GM18508 (cell line): ENCODE data around the gene NAV1.

Source experiments
- ATAC-seq: cut with Tn5 transposase; IDR thresholded peaks from one replicate; pipeline ENCODE4 v1.9.1; 2021; ENCODE audit warnings: moderate number of reproducible peaks; ENCODE audit not compliant: insufficient read depth, unreplicated experiment

NAV1 gene

DNA sequence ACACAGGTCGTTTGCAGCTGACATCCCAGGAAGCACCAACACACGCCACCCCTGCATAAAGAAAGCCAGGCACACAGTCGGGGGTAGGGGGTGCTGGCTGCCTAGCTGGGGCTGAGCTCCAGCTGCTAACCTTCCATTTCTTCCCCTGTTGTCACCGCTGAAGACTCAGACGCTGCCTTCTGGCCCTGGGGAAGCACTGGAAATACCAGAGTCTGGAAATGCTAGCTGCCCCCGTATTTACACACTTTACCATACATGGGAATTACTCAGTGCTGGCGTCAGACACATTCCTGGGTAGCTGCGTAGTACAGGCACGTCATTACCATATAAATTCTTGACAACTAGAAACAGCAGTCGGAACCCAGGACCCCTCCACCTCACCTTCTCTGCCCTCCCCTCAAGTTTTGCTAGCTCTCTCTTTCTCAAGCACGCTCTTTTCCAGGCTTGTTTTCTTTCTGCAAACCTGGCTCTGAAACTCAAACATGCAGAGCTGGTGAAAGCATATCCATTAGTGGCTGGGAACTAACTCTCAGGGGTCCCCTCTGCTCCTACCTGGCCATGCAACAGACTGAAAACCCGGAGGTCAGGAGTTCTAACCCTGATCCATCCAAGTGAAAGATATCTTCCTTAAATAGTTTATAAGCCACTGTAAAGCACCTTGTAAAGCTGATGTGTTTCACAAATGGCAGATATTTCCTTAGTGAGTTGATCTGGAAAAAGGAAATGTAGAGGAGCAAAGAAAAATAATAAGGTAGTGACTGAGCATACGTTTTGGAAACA is 35.3 kb upstream of the NAV1 start:
- no peak for ATAC-seq

GRCh38 chr1:201504179-201504631 is 34.7 kb upstream of the NAV1 start:
- ATAC-seq = no peak

DNA sequence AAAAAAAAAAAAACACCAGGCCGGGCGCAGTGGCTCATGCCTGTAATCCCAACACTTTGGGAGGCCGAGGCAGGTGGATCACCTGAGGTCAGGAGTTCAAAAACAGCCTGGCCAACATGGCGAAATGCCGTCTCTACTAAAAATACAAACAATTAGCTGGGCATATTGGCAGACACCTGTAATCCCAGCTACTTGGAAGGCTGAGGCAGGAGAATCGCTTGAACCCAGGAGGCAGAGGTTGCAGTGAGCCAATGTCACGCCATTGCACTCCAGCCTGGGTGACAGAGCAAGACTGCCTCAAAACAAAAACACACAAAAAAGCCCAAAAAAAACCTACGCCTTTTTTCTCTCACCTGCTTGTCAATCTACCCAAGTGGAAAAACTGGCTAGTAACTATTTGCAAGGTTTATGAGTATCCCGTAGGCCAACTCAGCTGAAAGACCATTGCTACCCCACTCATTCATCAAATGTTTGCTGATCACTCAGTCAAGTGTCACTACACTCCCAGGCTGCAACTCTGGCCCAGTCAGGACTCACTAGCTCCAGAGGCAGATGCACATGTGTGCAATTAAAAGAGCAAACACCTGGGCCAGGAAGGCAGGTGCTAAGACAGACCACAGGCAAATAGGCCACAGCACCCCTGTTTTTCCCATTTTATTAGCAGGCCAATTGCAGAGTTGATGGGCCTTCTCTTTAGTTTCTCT is 34.0 kb upstream of the NAV1 start:
- no peak for ATAC-seq

- ATAC-seq = no peak
Measured at GRCh38 chr1:201505503-201505890, 33.4 kb upstream of the NAV1 start.

DNA sequence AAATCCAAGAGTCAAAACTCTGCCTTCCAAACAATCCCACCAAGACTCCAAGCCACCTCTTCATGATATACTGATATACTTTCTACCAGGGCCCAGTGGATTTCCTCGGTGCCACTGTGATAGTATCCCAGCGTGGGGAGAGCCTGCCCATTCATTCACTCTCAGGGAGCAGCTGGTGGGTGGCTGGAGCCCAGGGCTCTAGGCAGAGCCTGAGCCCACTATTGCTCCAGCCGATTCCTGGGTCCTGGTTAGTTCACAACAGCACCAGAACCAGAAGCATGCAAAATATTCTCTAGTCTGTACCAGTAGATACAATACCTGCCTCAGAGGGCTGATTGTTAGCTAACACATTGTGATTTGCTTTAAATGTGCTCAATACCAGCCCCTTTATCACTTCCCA is 32.8 kb upstream of the NAV1 start:
- no peak for ATAC-seq

- ATAC-seq = no peak
Measured at GRCh38 chr1:201506557-201507359, 32.2 kb upstream of the NAV1 start, which contains the start of gene CSRP1. TSS of gene CSRP1 (minus strand) at chr1:201507123. CDS start at chr1:201496303, 10,820 bp downstream.

GRCh38 chr1:201507360-201507675 is 31.6 kb upstream of the NAV1 start:
- ATAC-seq = no peak

- ATAC-seq = no peak
Measured at GRCh38 chr1:201508809-201509208, 30.1 kb upstream of the NAV1 start.

DNA sequence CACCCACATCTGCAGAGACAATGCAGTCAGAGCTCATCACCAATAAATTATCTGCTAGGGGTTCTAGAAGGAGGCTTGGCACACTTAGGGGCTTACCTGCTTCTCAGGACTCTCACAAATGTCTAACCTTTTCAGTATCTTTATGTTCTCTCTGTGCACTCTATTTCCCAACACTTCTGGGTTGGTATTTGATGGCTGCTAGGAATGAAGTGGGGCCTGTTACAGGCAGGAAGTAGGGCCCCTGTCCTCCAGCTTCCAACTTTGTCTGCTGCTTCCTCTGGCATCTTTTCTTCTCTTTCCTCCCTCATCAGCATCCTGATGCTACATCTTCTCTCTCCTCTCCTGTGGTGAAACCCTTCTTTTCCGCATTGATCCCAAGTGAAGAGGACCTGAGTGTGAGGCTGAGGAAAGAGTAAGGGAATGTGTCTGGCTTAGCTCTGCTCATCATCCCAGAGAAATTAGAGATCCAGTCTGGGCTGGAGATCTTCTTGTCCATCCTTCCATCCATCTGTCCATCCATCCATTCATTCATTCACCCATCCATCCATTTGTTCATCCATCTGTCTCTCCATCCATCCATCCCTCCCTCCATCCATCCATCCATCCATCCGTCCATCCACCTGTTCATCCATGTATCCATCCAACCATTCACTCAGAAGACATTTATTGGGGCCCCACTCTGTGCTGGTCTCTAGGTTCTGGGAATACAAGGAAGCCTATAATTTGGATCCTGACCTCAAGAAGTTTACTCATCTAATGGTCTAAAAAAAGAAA is 29.1 kb upstream of the NAV1 start:
- no peak for ATAC-seq

DNA sequence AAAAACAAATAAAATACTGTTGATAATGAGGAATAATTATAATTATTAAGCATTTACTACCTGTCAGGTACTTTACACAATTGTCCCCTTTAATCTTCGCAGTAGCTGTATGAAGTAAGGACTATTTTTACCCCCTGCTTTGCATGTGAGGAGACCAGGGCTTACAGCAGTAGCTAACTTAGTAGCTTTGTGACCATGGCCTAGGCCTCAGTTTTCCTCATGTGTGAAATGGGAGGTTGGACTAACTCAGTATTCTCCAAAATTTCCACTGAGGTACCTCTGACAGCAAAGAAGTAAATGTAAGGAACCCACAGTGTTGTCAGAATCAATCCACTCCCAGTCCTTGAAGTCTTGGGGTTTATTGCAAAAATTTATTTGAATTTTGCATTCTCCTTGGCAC is 28.2 kb upstream of the NAV1 start:
- ATAC-seq = no peak

DNA sequence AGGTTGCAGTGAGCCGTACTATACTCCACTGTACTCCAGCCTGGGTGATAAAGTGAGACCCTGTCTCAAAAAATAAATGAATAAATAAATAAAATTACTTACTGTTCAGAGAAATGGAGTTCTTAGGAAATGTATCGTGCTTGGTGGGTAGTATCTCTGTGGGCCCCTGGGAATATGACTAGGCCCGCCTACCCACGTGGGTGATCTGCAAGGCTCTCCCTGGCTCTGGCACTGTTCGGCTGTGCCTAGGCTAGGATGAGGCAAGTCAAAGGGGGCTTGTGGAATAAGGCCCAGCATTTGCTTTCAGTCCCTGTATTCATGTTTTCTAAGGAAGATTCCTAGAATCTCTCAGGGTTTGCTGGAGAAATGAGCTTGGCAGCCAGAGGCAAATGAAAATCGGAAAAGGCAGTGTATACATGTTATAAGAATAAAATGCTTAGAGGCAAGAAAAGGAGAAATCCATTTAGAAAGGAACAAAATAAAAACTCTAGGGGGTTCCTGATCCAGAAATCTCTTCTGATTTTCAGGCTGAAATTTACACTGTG is 27.5 kb upstream of the NAV1 start:
- ATAC-seq = no peak

- no peak for ATAC-seq
Measured at GRCh38 chr1:201511941-201512539, 26.9 kb upstream of the NAV1 start.

DNA sequence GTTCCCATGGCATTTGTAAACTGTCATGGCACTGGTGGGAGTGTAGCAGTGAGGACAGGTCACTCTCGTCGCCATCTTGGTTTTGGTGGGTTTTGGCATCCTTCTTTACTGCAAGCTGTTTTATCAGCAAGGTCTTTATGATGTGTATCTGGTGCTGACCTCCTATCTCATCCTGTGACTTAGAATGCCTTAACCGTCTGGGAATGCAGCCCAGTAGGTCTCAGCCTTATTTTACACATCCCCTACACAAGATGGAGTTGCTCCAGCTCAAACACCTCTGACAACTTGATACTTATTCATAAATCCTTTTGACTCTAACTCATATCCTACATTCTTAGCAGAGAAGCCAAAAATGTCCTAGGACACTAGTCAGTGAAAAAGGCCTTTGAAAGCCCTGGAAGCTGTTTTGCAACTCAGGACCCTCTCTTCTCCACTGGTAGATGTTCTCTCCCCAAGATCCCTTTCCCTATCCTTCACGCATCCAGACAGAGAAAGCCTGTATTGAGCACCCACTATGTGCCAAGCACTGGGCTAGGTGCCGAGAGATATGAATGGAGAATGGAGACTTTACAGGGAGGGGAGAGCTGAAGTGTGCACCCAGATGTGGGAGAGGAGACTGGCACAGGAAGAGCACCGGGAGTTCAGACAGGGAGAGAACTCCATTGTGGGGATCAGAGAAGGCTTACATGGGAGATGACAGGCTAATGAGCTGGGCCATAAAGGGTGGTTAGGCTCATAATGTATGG is 25.3 kb upstream of the NAV1 start:
- ATAC-seq = no peak

GRCh38 chr1:201514466-201514865 is 24.5 kb upstream of the NAV1 start:
- ATAC-seq = no peak

DNA sequence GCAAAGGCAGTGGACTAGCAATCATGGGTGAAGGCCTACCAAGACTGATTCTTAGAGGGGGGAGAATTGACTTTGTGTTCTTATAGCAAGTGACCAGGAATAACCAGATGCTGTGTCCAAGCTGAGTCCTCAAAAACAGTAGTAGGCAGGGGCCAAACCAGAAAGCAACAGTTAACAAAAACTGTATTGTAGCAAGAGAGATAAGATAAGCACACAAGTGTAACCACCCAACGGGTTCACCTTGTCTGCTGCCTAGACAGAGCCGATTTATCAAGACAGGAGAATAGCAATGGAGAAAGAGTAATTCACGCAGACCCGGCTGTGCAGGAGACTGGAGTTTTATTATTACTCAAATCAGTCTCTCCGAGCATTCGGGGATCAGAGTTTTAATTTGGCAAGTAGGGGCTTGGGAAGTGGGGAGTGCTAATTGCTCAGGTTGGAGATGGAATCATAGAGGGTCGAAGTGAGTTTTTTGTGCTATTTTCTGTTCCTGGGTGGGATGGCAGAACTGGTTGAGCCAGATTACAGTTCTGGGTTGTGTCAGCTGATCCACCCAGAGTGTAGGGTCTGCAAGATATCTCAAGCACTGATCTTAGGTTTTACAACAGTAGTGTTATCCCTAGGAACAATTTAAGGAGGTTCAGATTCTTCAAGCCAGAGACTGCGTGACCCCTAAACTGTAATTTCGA is 23.7 kb upstream of the NAV1 start:
- no peak for ATAC-seq

DNA sequence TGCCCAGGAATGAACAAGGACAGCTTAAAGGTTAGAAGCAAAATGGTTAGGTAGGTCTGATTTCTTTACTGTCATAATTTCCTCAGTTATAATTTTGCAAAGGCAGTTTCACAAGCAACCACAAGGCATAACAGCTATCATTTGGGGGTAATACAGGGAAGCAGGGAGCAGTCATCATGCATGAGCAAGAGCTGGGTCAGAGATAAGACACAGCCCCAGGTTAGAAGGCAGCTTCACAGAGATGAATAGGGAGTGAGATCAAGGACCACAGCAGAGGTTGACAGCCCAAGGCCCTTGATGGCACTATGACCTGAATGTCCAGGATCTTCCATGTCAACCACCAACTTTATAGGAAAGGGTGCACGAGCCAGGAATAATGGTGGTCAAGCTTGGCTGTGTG is 23.0 kb upstream of the NAV1 start:
- no peak for ATAC-seq

DNA sequence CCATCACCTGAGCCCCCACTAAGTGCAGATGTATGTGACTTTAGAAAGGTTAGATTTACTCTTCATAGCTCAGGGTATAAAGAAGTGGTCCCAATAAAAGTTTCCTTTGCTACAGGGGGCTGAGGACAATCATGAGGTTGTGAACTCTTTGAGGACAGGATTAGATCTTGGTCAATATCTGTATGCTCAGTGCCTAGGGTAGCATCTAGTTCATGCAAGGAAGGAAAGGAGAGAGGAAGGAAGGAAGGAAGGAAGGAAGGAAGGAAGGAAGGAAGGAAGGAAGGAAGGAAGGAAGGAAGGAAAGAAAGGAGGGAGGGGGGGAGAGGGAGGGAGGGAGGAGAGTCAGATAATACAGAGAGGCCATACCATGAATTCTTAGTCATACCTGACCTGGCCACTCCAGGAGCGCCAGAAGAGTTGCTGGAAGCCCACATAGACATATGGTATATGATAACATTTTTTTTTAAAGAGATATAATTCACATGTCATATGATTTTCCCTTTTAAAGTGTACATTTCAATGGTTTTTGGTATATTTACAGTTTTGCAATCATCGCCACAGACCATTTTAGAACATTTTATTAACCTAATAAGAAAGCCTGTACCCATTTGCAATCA is 22.3 kb upstream of the NAV1 start:
- no peak for ATAC-seq

DNA sequence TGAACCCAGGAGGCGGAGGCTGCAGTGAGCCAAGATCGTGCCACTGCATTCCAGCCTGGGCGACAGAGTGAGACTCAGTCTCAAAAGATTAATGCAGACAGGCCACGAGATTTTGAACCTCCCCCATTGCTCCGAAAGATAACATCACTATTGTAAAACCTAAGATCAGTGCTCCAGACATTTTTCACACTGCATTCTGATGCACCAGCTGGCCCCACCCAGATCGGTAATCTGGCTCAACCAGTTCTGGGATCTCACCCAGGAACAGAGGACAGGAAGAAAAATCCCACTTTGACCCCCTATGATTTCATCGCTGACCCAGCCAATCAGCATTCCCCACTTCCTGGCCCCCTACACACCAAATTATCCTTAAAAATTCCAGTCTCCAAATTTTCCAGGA is 21.3 kb upstream of the NAV1 start:
- ATAC-seq = no peak
